Measurements from ENCODE around the gene ACRV1. TPM values are rescaled to one million over a fixed set of nuclear protein-coding genes. Genes with fewer than 3 reads are reported as not detected.

The ACRV1 gene
- polyA plus RNA-seq, 3 donors = not detected

Other genes starting within 250 kb of the ACRV1 start
- 10 to 100 TPM in 1 of 3 donors, 1 to 10 TPM in 2; 2.0 to 37.6 (median 7.4) TPM for gene FEZ1, start 184.6 kb downstream of the ACRV1 start, polyA plus RNA-seq
- 10 to 100 TPM; 67.1 to 83.5 (median 70.4) TPM for gene EI24, start 111.4 kb downstream of the ACRV1 start, polyA plus RNA-seq
- 10 to 100 TPM; 27.4 to 78.2 (median 53.0) TPM for gene STT3A, start 88.0 kb downstream of the ACRV1 start, polyA plus RNA-seq
- 1 to 10 TPM in 2 of 3 donors, under 1 TPM in 1; 0.91 to 2.5 (median 1.1) TPM for gene CHEK1, start 55.7 kb downstream of the ACRV1 start, polyA plus RNA-seq
- gene PATE1, start 65.4 kb upstream of the ACRV1 start, polyA plus RNA-seq = not detected
- gene PATE2, start 98.0 kb upstream of the ACRV1 start, polyA plus RNA-seq = not detected
- not detected for gene PATE3, start 107.3 kb upstream of the ACRV1 start, polyA plus RNA-seq
- not detected for gene PATE4, start 152.5 kb upstream of the ACRV1 start, polyA plus RNA-seq
- gene HYLS1, start 206.8 kb upstream of the ACRV1 start, polyA plus RNA-seq = 1 to 10 TPM; 1.1 to 2.6 (median 2.0) TPM
- 10 to 100 TPM in 1 of 3 donors, 1 to 10 TPM in 2; 8.6 to 12.2 (median 8.9) TPM for gene PUS3, start 222.4 kb upstream of the ACRV1 start, polyA plus RNA-seq
- gene DDX25, start 223.7 kb upstream of the ACRV1 start, polyA plus RNA-seq = under 1 TPM; 0.06 to 0.34 (median 0.26) TPM